HG03139 (cell line): ENCODE measurements around the gene PPFIA1.
"Not testable (repeated sequence)": the region's sequence is repeated elsewhere in the genome, so short reads cannot be mapped to it uniquely, and the experiment has no call there.

Experiments used
- ATAC-seq: cut with Tn5 transposase; IDR thresholded peaks from one replicate; pipeline ENCODE4 v1.9.1; 2021; ENCODE audit not compliant: unreplicated experiment

The PPFIA1 gene

GRCh38 chr11:70384566-70385152, 114.2 kb downstream of the PPFIA1 start:
- ATAC-seq: no peak

GRCh38 chr11:70387564-70387963, 117.1 kb downstream of the PPFIA1 start:
- no peak for ATAC-seq

GRCh38 chr11:70389201-70389600, 118.7 kb downstream of the PPFIA1 start:
- ATAC-seq: no peak

GRCh38 chr11:70390882-70391281, 120.4 kb downstream of the PPFIA1 start:
- not testable (repeated sequence) for ATAC-seq

- no peak for ATAC-seq
Measured at GRCh38 chr11:70394211-70394950, 123.9 kb downstream of the PPFIA1 start.

GRCh38 chr11:70397336-70397982, 127.0 kb downstream of the PPFIA1 start:
- no peak for ATAC-seq

GRCh38 chr11:70397983-70398833, 127.7 kb downstream of the PPFIA1 start, which contains the start of gene CTTN:
TSS of gene CTTN (plus strand) at chr11:70398529. CDS start at chr11:70407298, 8,769 bp downstream.
- ATAC-seq: no peak

- ATAC-seq: no peak
Measured at GRCh38 chr11:70398834-70399680, 128.6 kb downstream of the PPFIA1 start.

GRCh38 chr11:70399681-70400112, 129.2 kb downstream of the PPFIA1 start:
- no peak for ATAC-seq

GRCh38 chr11:70400643-70401042, 130.2 kb downstream of the PPFIA1 start:
- no peak for ATAC-seq

GRCh38 chr11:70402016-70402415, 131.5 kb downstream of the PPFIA1 start:
- no peak for ATAC-seq

- ATAC-seq: no peak
Measured at GRCh38 chr11:70402685-70403084, 132.2 kb downstream of the PPFIA1 start.

GRCh38 chr11:70404244-70404643, 133.8 kb downstream of the PPFIA1 start:
- ATAC-seq: no peak

GRCh38 chr11:70405679-70406395, 135.3 kb downstream of the PPFIA1 start:
- ATAC-seq: no peak

- no peak for ATAC-seq
Measured at GRCh38 chr11:70407121-70407520, 136.6 kb downstream of the PPFIA1 start.

GRCh38 chr11:70407814-70408213, 137.3 kb downstream of the PPFIA1 start:
- no peak for ATAC-seq

GRCh38 chr11:70408326-70408725, 137.8 kb downstream of the PPFIA1 start:
- not testable (repeated sequence) for ATAC-seq

GRCh38 chr11:70409437-70409836, 138.9 kb downstream of the PPFIA1 start:
- no peak for ATAC-seq

GRCh38 chr11:70409871-70410270, 139.4 kb downstream of the PPFIA1 start:
- ATAC-seq: no peak
